Activated naive CD8-positive, alpha-beta T cell treated with anti-CD3 and anti-CD28 coated beads, Interleukin-2, amount 50 U/mL, for 16 hours (primary cell): ENCODE results near the gene PPIE.
A peak's percentile ranks its signal among the peaks of the same experiment; 100 is the strongest.

Experiments
- DNase-seq: peaks from one replicate; pipeline ENCODE4 v3.0.0-alpha.2; 2020; ENCODE audit warnings: low read depth, low spot score

Gene PPIE

GRCh38 chr1:39738622-39739366 is at the start of gene PPIE:
TSS of gene PPIE (plus strand) at chr1:39738882. CDS start at chr1:39738901, 19 bp downstream.
- peak; percentile 97 for DNase-seq

DNA sequence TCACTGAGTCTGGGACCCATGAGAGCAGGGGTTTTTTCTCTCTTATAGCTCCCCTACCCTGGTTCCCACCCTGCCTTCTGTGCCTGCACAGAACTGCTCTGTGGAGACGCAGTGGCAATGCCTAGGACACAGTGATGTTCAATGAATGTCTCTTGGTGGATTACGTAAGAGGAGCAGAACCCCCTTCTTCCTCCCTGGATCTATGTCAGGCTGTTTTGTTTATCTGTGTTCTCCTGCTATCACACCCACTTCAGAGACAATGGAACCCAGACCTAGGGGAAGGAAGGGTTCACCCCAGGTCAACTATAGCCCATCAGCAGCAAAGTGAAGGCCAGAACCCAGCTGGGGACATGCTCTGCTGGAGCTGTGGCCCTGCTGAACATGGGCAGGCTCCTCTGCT is 49.5 kb upstream of the PPIE start:
- no peak for DNase-seq

GRCh38 chr1:39689635-39690034 is 49.0 kb upstream of the PPIE start:
- no peak for DNase-seq

- DNase-seq: no peak
Measured at GRCh38 chr1:39690225-39690624, 48.5 kb upstream of the PPIE start.

DNA sequence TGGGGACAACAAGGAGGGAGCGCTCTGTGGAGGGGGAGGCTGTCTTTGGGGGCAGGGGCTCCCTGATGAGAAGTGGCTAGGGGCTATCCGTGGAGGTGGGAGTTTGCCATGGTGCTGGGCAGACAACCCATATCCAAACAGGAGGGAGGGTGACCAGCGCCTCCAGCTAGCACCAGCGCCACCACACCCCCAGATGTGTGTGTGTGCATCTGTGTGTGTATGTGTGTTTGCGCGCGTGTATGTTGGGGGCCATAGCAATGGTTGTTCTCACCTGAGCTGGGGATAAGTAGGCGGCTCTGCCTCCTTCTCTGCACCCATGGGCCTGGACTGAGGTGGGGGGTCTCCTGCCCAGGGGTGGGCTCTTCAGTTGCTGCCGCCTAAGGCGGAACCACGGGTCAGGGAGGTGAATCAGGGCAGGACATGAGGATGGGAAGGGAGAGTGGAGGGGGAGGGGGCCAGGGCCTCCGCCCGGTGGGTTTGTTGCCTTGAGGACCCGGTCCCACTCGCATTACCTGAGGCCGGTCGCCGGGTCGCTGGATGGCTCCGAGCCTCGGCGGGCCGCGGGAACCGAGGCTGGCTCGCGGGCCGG is 47.8 kb upstream of the PPIE start:
- DNase-seq: no peak

GRCh38 chr1:39691383-39692151 is 47.1 kb upstream of the PPIE start, which contains the start of gene HPCAL4:
TSS of gene HPCAL4 (minus strand) at chr1:39691433. CDS start at chr1:39684603, 6,830 bp downstream.
- DNase-seq: peak; percentile 76

DNA sequence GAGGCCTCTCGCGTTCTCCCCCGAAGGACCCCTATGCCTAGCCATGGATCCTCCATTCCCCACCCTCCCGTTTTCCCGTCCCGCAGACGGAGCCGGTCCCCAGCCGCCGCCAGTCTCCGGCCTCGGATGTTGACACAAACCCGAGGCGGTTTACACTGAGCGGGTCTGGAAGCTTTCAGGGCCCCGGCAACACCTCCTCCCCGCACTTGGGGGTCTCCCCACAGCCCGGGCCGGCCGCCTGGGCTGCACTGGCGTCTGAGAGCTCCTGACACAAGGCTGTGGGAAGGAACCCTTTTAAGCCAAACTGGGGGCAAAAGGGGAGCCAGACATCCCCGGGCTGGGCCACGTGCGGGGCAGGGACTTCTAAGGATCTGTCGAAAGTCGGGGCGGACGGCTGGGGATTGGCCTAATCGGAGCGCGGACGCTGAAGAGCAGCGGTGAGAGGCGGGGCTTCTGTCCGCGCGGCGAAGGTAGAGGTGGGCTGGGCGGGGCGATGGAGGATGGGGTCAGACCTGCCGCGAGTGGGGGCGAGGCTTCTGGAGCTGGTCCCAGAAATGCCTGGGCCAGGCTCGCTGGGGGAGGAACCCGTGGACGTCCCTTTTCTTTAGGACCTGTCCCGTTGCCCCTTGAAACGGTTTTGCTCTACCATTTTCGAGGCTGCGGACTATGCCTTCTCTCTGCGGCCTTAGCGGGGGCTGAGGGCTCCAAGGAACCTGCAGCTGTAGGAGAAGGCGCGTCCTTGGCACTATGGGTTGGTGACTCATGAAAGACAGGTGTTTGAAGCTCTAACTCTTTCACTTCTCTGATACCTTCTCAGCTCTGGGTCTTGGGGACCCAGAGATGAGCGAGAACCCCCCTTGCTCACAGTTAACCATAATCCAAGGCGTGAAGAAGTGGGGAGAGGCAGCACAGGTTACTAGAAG is 46.3 kb upstream of the PPIE start:
- DNase-seq: no peak

GRCh38 chr1:39694026-39694425 is 44.7 kb upstream of the PPIE start:
- no peak for DNase-seq

DNA sequence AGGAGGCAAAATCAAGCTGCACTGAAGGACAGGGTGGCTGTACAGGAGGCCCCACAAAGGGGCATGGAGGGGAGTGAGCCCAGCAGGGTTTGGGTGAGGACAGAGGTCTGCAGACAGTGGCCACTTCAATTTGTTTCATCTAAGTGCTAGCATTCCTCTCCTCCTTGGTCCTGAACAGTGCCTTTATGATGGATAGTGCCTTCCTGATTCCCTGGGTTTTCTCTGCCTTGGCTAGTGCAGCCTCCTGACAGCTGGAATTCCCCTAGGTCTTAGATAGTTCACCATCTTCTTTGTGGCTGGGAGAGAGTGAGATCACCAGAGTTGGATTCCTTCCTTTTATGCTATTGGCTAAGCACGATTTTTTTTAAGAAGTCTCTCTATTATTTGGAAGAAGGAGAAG is 43.7 kb upstream of the PPIE start:
- DNase-seq: no peak

DNA sequence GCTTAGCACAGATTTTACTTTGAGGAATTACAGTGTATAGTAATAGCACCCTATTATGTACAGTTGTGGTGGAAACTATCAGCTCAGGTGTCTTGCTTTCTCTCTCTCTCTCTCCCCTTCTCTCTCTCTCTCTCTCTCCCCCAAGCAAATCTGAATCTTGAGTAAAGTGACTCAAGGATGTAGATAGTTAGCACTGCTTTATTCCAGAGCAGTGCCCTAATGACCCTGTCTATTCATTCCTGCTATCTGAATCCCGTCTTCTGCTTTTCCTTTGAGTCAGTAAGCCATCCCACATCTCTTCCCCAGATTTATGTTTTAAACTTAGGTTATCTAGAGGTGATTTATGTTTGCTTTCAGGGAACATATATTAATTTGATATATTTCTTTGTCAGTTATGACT is 42.2 kb upstream of the PPIE start:
- DNase-seq: no peak

GRCh38 chr1:39698568-39698967 is 40.1 kb upstream of the PPIE start:
- DNase-seq: no peak

DNA sequence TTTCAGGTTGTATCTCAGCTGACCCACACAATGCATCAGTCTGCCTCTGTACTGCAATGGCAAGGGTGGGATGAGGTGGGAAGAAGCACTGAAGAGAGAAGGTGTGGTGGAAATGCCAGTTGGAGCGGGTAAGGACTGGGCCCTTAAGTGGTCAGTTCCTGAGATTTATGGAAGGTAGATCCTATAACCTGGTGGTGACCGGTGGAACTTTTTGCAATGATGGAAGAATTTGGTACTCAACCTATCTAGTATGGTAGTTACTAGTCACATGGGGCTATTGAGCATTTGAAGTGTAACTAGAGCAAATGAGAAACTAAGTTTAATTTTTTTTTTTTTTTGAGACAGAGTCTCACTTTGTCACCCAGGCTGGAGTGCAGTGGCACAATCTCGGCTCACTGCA is 39.3 kb upstream of the PPIE start:
- no peak for DNase-seq

- no peak for DNase-seq
Measured at GRCh38 chr1:39700348-39700747, 38.3 kb upstream of the PPIE start.

DNA sequence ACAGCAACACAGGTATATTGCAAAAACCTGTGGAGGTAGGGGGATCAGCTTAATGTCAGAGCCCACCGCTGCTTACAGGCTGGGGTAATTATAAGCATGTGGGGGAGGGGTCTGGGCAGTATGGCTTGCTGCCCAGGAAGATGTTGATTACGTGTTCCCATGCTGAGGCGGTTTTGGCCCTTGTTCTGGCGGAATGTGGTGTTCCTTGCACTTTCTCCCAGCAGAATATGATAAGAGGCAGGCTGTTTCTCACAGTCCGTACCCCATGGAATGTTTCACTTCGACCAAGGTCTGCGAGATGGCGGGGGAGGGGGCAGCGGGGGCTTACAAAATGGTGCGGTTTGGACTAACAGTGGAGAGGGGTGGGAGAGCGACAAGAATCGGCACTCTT is 37.6 kb upstream of the PPIE start:
- DNase-seq: no peak

DNA sequence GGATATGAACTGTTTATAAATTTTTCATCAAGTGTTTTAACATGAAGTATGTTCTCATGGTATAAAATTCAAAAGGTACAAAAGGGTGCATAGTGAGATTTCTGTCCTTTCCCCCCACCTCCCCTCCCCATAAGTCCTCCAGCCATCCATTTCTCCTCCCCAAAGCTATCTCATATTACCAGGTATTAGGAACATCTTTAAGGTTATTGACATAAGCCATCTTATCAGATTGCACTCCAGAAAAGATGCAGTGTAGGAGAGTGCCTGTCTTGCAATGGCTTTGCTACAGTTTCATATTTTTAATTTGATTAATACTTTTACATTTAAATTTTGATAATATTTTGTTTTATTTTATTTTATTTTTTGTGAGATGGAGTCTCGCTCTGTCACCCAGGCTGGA is 33.9 kb upstream of the PPIE start:
- DNase-seq: no peak

GRCh38 chr1:39707506-39707905 is 31.2 kb upstream of the PPIE start:
- DNase-seq: no peak

DNA sequence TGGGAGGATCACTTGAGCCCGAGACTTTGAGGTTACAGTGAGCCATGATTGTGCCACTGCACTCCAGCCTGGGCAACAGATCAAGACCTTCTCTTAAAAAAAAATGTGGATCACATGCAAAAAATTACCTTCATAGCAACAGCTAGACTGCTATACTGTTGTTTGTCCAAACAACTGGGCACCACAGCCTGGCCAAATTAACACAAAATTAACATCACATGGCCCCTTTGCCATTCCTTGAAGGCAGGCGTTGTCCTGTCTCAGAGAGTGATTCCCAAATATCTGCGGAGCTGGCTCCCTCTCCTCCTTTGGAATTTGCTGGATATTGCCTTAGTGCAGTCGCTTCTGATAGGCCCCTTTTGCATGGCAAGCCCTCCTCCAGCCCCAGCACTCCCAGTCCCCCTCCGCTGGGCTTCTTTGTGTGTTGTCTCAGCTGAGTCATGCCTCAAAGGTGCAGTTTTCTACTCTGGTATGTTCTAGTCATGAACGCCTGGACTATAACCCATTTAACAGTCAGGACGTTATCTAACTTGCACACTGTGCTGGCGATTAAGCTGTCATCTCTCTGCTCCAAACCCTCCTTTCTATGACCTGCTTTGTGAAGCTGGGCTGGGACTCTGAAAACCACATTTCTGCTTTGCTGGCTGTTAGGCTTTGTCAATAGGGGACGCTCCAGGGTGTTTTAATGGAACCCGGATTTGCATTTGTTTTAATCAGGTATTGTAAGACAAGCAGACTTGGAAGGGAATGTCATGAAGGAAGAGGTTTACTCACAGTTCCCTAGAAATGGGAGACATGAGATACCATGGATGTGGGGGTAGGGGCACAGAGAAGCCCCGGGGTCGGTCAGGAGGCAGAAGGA is 27.3 kb upstream of the PPIE start:
- no peak for DNase-seq

GRCh38 chr1:39711966-39712340 is 26.7 kb upstream of the PPIE start:
- no peak for DNase-seq

DNA sequence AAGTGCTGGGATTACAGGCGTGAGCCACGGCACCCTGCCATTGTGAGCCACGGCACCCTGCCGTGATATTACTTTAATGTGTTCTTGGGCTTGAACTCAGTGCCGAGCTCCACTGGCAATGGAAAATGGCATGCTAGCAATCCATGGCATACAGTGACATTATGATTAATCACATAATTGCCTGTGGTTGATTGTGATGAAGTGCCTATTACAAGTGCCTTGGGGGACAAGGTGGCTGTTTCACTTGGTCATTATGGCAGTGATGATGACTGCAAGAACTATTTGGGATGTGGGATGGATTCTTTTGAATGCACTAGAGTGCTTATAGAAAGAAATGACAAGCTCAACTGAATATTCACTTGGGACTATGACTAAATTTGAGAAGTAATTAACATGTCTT is 25.1 kb upstream of the PPIE start:
- DNase-seq: no peak

DNA sequence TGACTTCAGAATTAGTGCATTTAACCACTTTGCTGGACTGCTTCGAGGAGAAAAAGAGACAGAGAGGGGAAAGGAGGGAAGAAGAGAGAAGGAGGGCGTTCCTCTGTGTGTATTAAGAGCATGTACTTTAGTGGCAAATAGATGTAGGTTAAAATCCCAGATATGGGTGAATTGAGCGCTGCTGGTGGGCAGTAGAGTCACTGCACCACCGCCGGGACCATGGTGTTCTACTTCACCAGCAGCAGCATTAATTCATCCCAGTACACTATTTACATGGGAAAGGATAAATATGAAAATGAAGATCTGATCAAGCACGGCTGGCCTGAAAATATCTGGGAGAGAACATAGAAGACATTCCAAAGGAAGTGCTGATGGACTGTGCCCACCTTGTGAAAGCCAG is 20.9 kb upstream of the PPIE start:
- no peak for DNase-seq
